ENCODE measurements around the gene CXCL17. TPM values are rescaled to one million over a fixed set of nuclear protein-coding genes. Genes with fewer than 3 reads are reported as not detected.
A peak's percentile ranks its signal among the peaks of the same experiment; 100 is the strongest.
"Not testable (repeated sequence)": the region's sequence is repeated elsewhere in the genome, so short reads cannot be mapped to it uniquely, and the experiment has no call there.

CXCL17 gene
- total and polyA plus RNA-seq, 9 donors = 0.44 to 0.86 TPM; not detected in 7

DNA sequence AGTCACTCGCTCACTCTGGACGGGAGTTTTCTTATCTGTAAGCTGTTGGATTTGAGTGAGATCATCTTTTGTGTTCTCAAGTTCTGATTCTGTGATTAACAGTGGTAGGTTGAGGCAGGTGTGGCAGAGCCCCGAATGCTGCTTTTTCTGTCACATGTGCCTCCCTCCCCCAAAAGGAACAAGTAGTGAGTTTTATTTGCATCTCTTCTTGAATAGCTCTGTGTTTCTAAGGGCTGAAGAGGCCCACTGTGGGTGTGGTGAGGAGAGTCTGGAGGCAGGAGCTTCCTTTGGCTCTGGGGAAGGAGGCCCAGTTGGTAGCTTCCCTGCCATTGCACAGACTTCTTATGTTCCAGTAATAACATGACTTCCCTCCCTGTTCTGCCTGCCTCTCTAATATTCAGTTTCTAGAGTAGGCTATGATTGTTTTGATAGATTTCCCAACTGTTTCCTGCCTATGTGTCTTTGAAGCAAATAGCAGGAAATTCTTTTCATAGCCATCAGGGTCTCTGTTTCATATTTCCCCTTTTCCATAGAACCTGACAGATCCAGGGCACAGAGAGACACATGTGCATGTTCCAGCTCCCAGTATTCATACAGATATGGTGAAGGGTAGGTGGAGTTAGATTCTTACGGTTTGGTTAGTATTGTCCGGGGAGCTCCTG lies 23.9 kb upstream of the CXCL17 start:
- WGBS (ENCODE audit: insufficient coverage) = no CpG with 5 or more reads among the region's 5 CpGs
- peaks cover 10% of the 10 kb centered on the region for H3K4me1 ChIP-seq (ENCODE audit: control insufficient read depth, insufficient read depth, low read length)
- H3K4me3 ChIP-seq (ENCODE audit: low read length) = no peak overlapping the region
- H3K9me3 ChIP-seq (replicated peaks; ENCODE audit: control insufficient read depth, low read depth, low read length) = no peaks in the 10 kb centered on the region
- H3K36me3 ChIP-seq (ENCODE audit: control insufficient read depth, insufficient read depth, low read length) = no peaks in the 10 kb centered on the region
- H3K27ac ChIP-seq (ENCODE audit: low read length) = peak overlapping the region; percentile 73
- DNase-seq = peak; percentile 46
- no peaks in the 10 kb centered on the region for H3K27me3 ChIP-seq (ENCODE audit: control insufficient read depth, insufficient read depth, low read length)

- Histone ChIP-seq H3K4me1 (ENCODE audit: control insufficient read depth, insufficient read depth, low read length) (peaks cover 10% of the 10 kb centered on the region), H3K4me3 (ENCODE audit: low read length) (no peak overlapping the region), H3K36me3 (ENCODE audit: control insufficient read depth, insufficient read depth, low read length) (no peaks in the 10 kb centered on the region), H3K27me3 (ENCODE audit: control insufficient read depth, insufficient read depth, low read length) (no peaks in the 10 kb centered on the region), H3K9me3 (replicated peaks; ENCODE audit: control insufficient read depth, low read depth, low read length) (no peaks in the 10 kb centered on the region), H3K27ac (ENCODE audit: low read length) (peak overlapping the region; percentile 73)
- WGBS (ENCODE audit: insufficient coverage) = 67% methylated on average over 3 of the region's 5 CpGs
- no peak for DNase-seq
Observed at GRCh38 chr19:42465827-42466280, 23.1 kb upstream of the CXCL17 start.

DNA sequence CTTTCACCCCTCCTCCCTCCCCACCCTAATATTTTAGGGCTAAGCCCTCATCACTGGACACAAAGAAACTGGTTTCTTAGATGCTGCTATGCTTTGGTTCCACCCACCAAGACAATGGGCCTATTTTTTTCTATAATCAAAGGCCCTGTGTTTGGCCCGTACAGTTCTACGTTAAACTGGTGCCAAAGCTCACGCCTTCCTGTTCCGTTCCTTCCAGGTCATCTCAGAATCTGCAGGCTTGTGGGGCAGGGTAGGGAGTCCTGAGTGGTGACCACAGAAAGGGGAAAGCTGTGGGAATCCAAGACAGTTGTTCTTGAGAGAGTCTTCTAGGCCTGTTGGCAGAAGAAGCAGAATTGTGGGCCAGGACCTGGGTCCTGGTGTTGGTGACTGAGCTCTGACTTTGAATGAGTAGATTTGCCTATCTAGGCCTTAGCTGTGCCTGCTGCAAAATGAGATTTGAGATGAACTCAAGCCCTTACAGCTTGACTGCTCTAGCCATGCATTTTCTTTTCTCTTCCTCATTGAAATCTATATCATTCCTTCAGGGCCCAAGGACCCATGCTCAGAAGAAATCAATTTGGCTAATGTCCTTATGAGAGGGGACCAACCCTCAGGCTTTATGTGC lies 19.1 kb upstream of the CXCL17 start:
- Histone ChIP-seq H3K27ac (ENCODE audit: low read length) (no peak overlapping the region), H3K4me3 (ENCODE audit: low read length) (no peak overlapping the region), H3K4me1 (ENCODE audit: control insufficient read depth, insufficient read depth, low read length) (peaks cover 6% of the 10 kb centered on the region), H3K36me3 (ENCODE audit: control insufficient read depth, insufficient read depth, low read length) (no peaks in the 10 kb centered on the region), H3K9me3 (replicated peaks; ENCODE audit: control insufficient read depth, low read depth, low read length) (no peaks in the 10 kb centered on the region), H3K27me3 (ENCODE audit: control insufficient read depth, insufficient read depth, low read length) (no peaks in the 10 kb centered on the region)
- 83% methylated on average over 3 of the region's 4 CpGs for WGBS (ENCODE audit: insufficient coverage)
- DNase-seq = no peak

- not testable (repeated sequence) for H3K27me3 ChIP-seq (ENCODE audit: control insufficient read depth, insufficient read depth, low read length); H3K4me1 ChIP-seq (ENCODE audit: control insufficient read depth, insufficient read depth, low read length); H3K36me3 ChIP-seq (ENCODE audit: control insufficient read depth, insufficient read depth, low read length); H3K4me3 ChIP-seq (ENCODE audit: low read length); H3K27ac ChIP-seq (ENCODE audit: low read length); DNase-seq; H3K9me3 ChIP-seq (replicated peaks; ENCODE audit: control insufficient read depth, low read depth, low read length)
- 96% methylated on average over 5 of the region's 8 CpGs for WGBS (ENCODE audit: insufficient coverage)
Observed at GRCh38 chr19:42461231-42461630, 18.5 kb upstream of the CXCL17 start.

- H3K9me3 ChIP-seq (replicated peaks; ENCODE audit: control insufficient read depth, low read depth, low read length) = no peaks in the 10 kb centered on the region
- DNase-seq = no peak
- H3K4me1 ChIP-seq (ENCODE audit: control insufficient read depth, insufficient read depth, low read length) = no peaks in the 10 kb centered on the region
- H3K4me3 ChIP-seq (ENCODE audit: low read length) = no peak overlapping the region
- no peak overlapping the region for H3K27ac ChIP-seq (ENCODE audit: low read length)
- H3K27me3 ChIP-seq (ENCODE audit: control insufficient read depth, insufficient read depth, low read length) = no peaks in the 10 kb centered on the region
- WGBS (ENCODE audit: insufficient coverage) = 92% methylated on average over 2 of the region's 2 CpGs
- no peaks in the 10 kb centered on the region for H3K36me3 ChIP-seq (ENCODE audit: control insufficient read depth, insufficient read depth, low read length)
Observed at GRCh38 chr19:42459926-42460325, 17.2 kb upstream of the CXCL17 start.

- H3K9me3 ChIP-seq (replicated peaks; ENCODE audit: control insufficient read depth, low read depth, low read length) = no peaks in the 10 kb centered on the region
- 60% methylated on average over 1 of the region's 1 CpG for WGBS (ENCODE audit: insufficient coverage)
- H3K4me3 ChIP-seq (ENCODE audit: low read length) = no peak overlapping the region
- H3K27me3 ChIP-seq (ENCODE audit: control insufficient read depth, insufficient read depth, low read length) = no peaks in the 10 kb centered on the region
- H3K27ac ChIP-seq (ENCODE audit: low read length) = no peak overlapping the region
- no peaks in the 10 kb centered on the region for H3K4me1 ChIP-seq (ENCODE audit: control insufficient read depth, insufficient read depth, low read length)
- no peak for DNase-seq
- H3K36me3 ChIP-seq (ENCODE audit: control insufficient read depth, insufficient read depth, low read length) = no peaks in the 10 kb centered on the region
Observed at GRCh38 chr19:42455621-42456081, 12.9 kb upstream of the CXCL17 start.

DNA sequence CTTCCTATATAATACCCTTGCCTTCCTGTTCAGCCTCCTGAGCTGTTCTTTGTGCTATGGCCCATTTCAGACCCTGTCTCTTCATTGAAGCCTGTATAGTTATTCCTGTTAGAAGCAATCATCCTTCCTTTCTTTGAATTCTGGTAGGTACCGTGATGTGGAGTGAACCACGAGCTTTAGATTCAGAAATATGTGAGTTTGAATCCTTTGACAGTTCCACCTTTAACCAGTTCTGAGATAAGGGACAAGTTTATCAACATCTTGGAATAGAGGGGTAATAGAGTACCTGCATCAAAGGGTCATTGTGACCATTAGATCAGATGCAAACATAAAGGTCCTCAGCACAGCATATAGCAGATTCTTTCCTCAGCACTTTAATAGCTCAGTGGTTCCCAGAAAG lies 12.3 kb upstream of the CXCL17 start:
- H3K36me3 ChIP-seq (ENCODE audit: control insufficient read depth, insufficient read depth, low read length) = no peaks in the 10 kb centered on the region
- no peaks in the 10 kb centered on the region for H3K9me3 ChIP-seq (replicated peaks; ENCODE audit: control insufficient read depth, low read depth, low read length)
- no peak for DNase-seq
- H3K27me3 ChIP-seq (ENCODE audit: control insufficient read depth, insufficient read depth, low read length) = no peaks in the 10 kb centered on the region
- no peaks in the 10 kb centered on the region for H3K4me1 ChIP-seq (ENCODE audit: control insufficient read depth, insufficient read depth, low read length)
- H3K4me3 ChIP-seq (ENCODE audit: low read length) = no peak overlapping the region
- H3K27ac ChIP-seq (ENCODE audit: low read length) = no peak overlapping the region
- no CpG with 5 or more reads among the region's 2 CpGs for WGBS (ENCODE audit: insufficient coverage)

GRCh38 chr19:42452590-42452989 lies 9.8 kb upstream of the CXCL17 start:
- Histone ChIP-seq H3K27ac (ENCODE audit: low read length) (no peak overlapping the region), H3K36me3 (ENCODE audit: control insufficient read depth, insufficient read depth, low read length) (no peaks in the 10 kb centered on the region), H3K4me3 (ENCODE audit: low read length) (no peak overlapping the region), H3K9me3 (replicated peaks; ENCODE audit: control insufficient read depth, low read depth, low read length) (no peaks in the 10 kb centered on the region), H3K4me1 (ENCODE audit: control insufficient read depth, insufficient read depth, low read length) (no peaks in the 10 kb centered on the region), H3K27me3 (ENCODE audit: control insufficient read depth, insufficient read depth, low read length) (no peaks in the 10 kb centered on the region)
- no peak for DNase-seq
- WGBS (ENCODE audit: insufficient coverage) = no CpG with 5 or more reads among the region's 4 CpGs

GRCh38 chr19:42450314-42450934 lies 7.7 kb upstream of the CXCL17 start:
- WGBS (ENCODE audit: insufficient coverage) = 0% methylated on average over 1 of the region's 3 CpGs
- H3K27me3 ChIP-seq (ENCODE audit: control insufficient read depth, insufficient read depth, low read length) = no peaks in the 10 kb centered on the region
- peak overlapping the region; percentile 25 for H3K27ac ChIP-seq (ENCODE audit: low read length)
- H3K9me3 ChIP-seq (replicated peaks; ENCODE audit: control insufficient read depth, low read depth, low read length) = no peaks in the 10 kb centered on the region
- no peaks in the 10 kb centered on the region for H3K4me1 ChIP-seq (ENCODE audit: control insufficient read depth, insufficient read depth, low read length)
- DNase-seq = peak; percentile 79
- no peak overlapping the region for H3K4me3 ChIP-seq (ENCODE audit: low read length)
- no peaks in the 10 kb centered on the region for H3K36me3 ChIP-seq (ENCODE audit: control insufficient read depth, insufficient read depth, low read length)

DNA sequence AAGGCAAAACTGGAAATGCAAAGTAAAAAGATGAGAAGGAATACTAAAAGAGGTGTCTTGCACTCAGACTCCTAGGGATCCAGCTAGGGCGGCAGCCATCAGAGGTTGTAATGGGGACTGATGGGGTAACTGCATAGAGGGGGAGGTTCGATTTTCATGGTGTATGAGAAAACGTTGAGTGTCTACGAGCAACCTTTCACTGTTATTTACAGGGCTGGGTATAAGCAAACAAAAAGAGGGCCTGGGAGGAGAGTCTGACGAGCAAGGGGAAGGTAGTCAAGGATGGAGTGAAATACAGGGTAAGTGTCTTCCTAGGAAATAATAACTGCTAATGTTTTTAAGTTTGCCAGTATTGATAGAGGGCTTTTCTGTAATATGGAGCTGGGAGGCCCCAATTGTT lies 5.6 kb upstream of the CXCL17 start:
- not testable (repeated sequence) for H3K27me3 ChIP-seq (ENCODE audit: control insufficient read depth, insufficient read depth, low read length); H3K27ac ChIP-seq (ENCODE audit: low read length); H3K9me3 ChIP-seq (replicated peaks; ENCODE audit: control insufficient read depth, low read depth, low read length); DNase-seq; H3K36me3 ChIP-seq (ENCODE audit: control insufficient read depth, insufficient read depth, low read length); H3K4me1 ChIP-seq (ENCODE audit: control insufficient read depth, insufficient read depth, low read length); H3K4me3 ChIP-seq (ENCODE audit: low read length)
- WGBS (ENCODE audit: insufficient coverage) = 59% methylated on average over 5 of the region's 5 CpGs
